WTC11 (cell line): Measurements from ENCODE around the gene RAB3B. TPM values are rescaled to one million over a fixed set of nuclear protein-coding genes. Genes with fewer than 3 reads are reported as not detected.

Experiments
- ATAC-seq: fragments of 200-7000 bp; cut with Tn5 transposase; 2 replicates; pipeline ENCODE4 v1.10.0; 2021; ENCODE audit warnings: mild to moderate bottlenecking, moderate library complexity
- CTCF ChIA-PET: fragments of 300-600 bp; sonication (Branson Sonifier 250); formaldehyde crosslinking; loops from one replicate; lab custom pipeline; 2021; ENCODE audit warnings: antibody characterized with exemption; lab: Charles Lee
- POLR2A ChIA-PET: fragments of 350-600 bp; sonication (Branson Sonifier 250); formaldehyde crosslinking; loops from one replicate; lab custom pipeline; 2021; ENCODE audit warnings: antibody characterized with exemption; lab: Charles Lee
- DNase-seq: peaks from one replicate; pipeline ENCODE4 v3.0.0; 2021; ENCODE audit warnings: low spot score
- H3K27ac Mint-ChIP-seq: 2 replicates; pipeline ENCODE4 v1.8.0; 2021; ENCODE audit warnings: mixed read lengths
- H3K27me3 Mint-ChIP-seq: 2 replicates; pipeline ENCODE4 v1.8.0; 2021; ENCODE audit warnings: low read depth, mild to moderate bottlenecking, moderate library complexity, mixed read lengths
- H3K36me3 Mint-ChIP-seq: 2 replicates; pipeline ENCODE4 v1.8.0; 2021; ENCODE audit warnings: mixed read lengths
- H3K4me1 Mint-ChIP-seq: 2 replicates; pipeline ENCODE4 v1.8.0; 2022; ENCODE audit warnings: mixed read lengths
- H3K4me3 Mint-ChIP-seq: 2 replicates; pipeline ENCODE4 v1.8.0; 2021; ENCODE audit warnings: mild to moderate bottlenecking, moderate library complexity, mixed read lengths
- H3K9me3 Mint-ChIP-seq: 2 replicates; pipeline ENCODE4 v1.8.0; 2021; ENCODE audit warnings: mixed read lengths
- AR ChIP-seq: fragments of 250-450 bp; sonication (Bioruptor Pico); IDR thresholded peaks from 2 replicates; pipeline ENCODE4 v1.9.0; 2021; ENCODE audit warnings: mild to moderate bottlenecking
- CBFB ChIP-seq: sonication (generic); formaldehyde crosslinking; IDR thresholded peaks from 2 replicates; pipeline ENCODE4 v1.8.1; 2022; ENCODE audit warnings: mild to moderate bottlenecking, low read depth, missing genetic modification reagents
- CTCF ChIP-seq: fragments of 200-600 bp; IDR thresholded peaks from 2 replicates; pipeline ENCODE4 v1.8.0; 2022; ENCODE audit warnings: antibody characterized with exemption
- FOXK1 ChIP-seq: sonication (generic); formaldehyde crosslinking; IDR thresholded peaks from 2 replicates; pipeline ENCODE4 v1.8.0; 2022; ENCODE audit warnings: mild to moderate bottlenecking, moderate library complexity, missing genetic modification reagents
- FOXP1 ChIP-seq: sonication (generic); formaldehyde crosslinking; IDR thresholded peaks from 2 replicates; pipeline ENCODE4 v1.8.0; 2022; ENCODE audit warnings: missing genetic modification reagents, mild to moderate bottlenecking, moderate library complexity, borderline replicate concordance
- GRHL2 ChIP-seq: fragments of 250-450 bp; sonication (Bioruptor Pico); IDR thresholded peaks from 2 replicates; pipeline ENCODE4 v1.8.0; 2022; ENCODE audit warnings: mild to moderate bottlenecking, moderate library complexity; ENCODE audit not compliant: insufficient replicate concordance, severe bottlenecking
- HMGA2 ChIP-seq: fragments of 250-450 bp; sonication (Bioruptor Pico); IDR thresholded peaks from 2 replicates; pipeline ENCODE4 v1.4.0; 2021; ENCODE audit warnings: mild to moderate bottlenecking, moderate library complexity
- MLX ChIP-seq: sonication (generic); formaldehyde crosslinking; IDR thresholded peaks from 2 replicates; pipeline ENCODE4 v1.8.1; 2023; ENCODE audit warnings: mild to moderate bottlenecking, missing genetic modification reagents, moderate library complexity
- NFATC4 ChIP-seq: fragments of 250-450 bp; sonication (Bioruptor Pico); IDR thresholded peaks from 2 replicates; pipeline ENCODE4 v1.9.0; 2021; ENCODE audit warnings: mild to moderate bottlenecking
- RORB ChIP-seq: fragments of 250-450 bp; sonication (Bioruptor Pico); IDR thresholded peaks from 2 replicates; pipeline ENCODE4 v1.9.0; 2021; ENCODE audit warnings: mild to moderate bottlenecking
- TCF7 ChIP-seq: sonication (generic); formaldehyde crosslinking; IDR thresholded peaks from 2 replicates; pipeline ENCODE4 v1.8.0; 2022; ENCODE audit warnings: mild to moderate bottlenecking, low read depth, missing genetic modification reagents, moderate library complexity
- TEAD1 ChIP-seq: sonication (generic); formaldehyde crosslinking; IDR thresholded peaks from 2 replicates; pipeline ENCODE4 v1.8.0; 2022; ENCODE audit warnings: mild to moderate bottlenecking, missing genetic modification reagents
- ZBTB21 ChIP-seq: sonication (generic); formaldehyde crosslinking; IDR thresholded peaks from 2 replicates; pipeline ENCODE4 v1.8.1; 2023; ENCODE audit warnings: mild to moderate bottlenecking, missing genetic modification reagents, borderline replicate concordance
- ZNF219 ChIP-seq: sonication (generic); formaldehyde crosslinking; IDR thresholded peaks from 2 replicates; pipeline ENCODE4 v1.8.0; 2023; ENCODE audit warnings: missing genetic modification reagents, mild to moderate bottlenecking, borderline replicate concordance
- ZNF396 ChIP-seq: fragments of 250-450 bp; sonication (Bioruptor Pico); IDR thresholded peaks from 2 replicates; pipeline ENCODE4 v1.8.0; 2021; ENCODE audit warnings: mild to moderate bottlenecking, moderate library complexity, borderline replicate concordance
- total RNA-seq: library from RNA; stranded (reverse); gene quantifications from 3 replicates; pipeline ENCODE4 v1.2.3, GENCODE V29; 2021
- TF ChIP-seq, protein P1 (sequence below): fragments of 250-450 bp; sonication (Bioruptor Pico); IDR thresholded peaks from 2 replicates; pipeline ENCODE4 v2.1.2; 2022; ENCODE audit warnings: mild to moderate bottlenecking, moderate library complexity
- TF ChIP-seq, protein P2 (sequence below): sonication (generic); formaldehyde crosslinking; IDR thresholded peaks from 2 replicates; pipeline ENCODE4 v1.8.0; 2023; ENCODE audit warnings: missing genetic modification reagents
- TF ChIP-seq, protein P3 (sequence below): sonication (generic); formaldehyde crosslinking; IDR thresholded peaks from 2 replicates; pipeline ENCODE4 v1.8.1; 2022; ENCODE audit warnings: mild to moderate bottlenecking, missing genetic modification reagents, moderate library complexity, borderline replicate concordance
- TF ChIP-seq, protein P4 (sequence below): sonication (generic); formaldehyde crosslinking; IDR thresholded peaks from 2 replicates; pipeline ENCODE4 v1.8.0; 2022; ENCODE audit warnings: mild to moderate bottlenecking, missing genetic modification reagents
- TF ChIP-seq, protein P5 (sequence below): sonication (generic); formaldehyde crosslinking; IDR thresholded peaks from 2 replicates; pipeline ENCODE4 v1.8.0; 2022; ENCODE audit warnings: mild to moderate bottlenecking, missing genetic modification reagents
- TF ChIP-seq, protein P6 (sequence below): fragments of 250-450 bp; sonication (Bioruptor Pico); IDR thresholded peaks from 2 replicates; pipeline ENCODE4 v1.8.0; 2021; ENCODE audit warnings: mild to moderate bottlenecking

The RAB3B gene
- total RNA-seq, 1 experiment from 2014 or later, result 36.9 TPM

DNA sequence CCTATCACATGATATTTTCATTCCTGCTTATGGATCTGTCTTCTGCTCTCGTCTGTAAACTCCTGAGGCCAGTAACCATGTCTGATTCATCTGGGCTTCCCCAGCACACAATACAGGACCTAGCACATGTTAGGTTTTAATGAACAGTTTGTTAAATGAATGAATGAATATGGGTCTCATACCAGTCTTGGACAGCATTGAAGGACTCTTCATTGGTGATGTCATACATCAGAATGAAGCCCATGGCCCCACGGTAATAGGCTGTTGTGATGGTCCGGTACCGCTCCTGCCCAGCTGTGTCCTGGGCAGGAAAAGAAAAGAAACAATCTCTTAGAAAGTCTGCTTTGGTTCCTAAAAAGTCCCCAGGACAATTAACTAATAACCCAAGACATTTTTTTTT, 53.4 kb downstream of the RAB3B start:
- H3K4me3 Mint-ChIP-seq, result no peak overlapping the region
- 0 out of 2 replicates have a peak overlapping the region, but pooled peaks have one; percentile 75 for H3K27ac Mint-ChIP-seq
- ChIA-PET CTCF (no interaction called here), POLR2A (no interaction called here)
- no peak for ATAC-seq
- H3K27me3 Mint-ChIP-seq, result no peaks in the 10 kb centered on the region
- H3K36me3 Mint-ChIP-seq, result peaks cover 40% of the 10 kb centered on the region
- DNase-seq, result no peak
- H3K4me1 Mint-ChIP-seq, result no peaks in the 10 kb centered on the region
- peaks cover 13% of the 10 kb centered on the region for H3K9me3 Mint-ChIP-seq
- TF ChIP-seq, protein P1, sequence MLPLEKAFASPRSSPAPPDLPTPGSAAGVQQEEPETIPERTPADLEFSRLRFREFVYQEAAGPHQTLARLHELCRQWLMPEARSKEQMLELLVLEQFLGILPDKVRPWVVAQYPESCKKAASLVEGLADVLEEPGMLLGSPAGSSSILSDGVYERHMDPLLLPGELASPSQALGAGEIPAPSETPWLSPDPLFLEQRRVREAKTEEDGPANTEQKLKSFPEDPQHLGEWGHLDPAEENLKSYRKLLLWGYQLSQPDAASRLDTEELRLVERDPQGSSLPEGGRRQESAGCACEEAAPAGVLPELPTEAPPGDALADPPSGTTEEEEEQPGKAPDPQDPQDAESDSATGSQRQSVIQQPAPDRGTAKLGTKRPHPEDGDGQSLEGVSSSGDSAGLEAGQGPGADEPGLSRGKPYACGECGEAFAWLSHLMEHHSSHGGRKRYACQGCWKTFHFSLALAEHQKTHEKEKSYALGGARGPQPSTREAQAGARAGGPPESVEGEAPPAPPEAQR (CRISPR knock-in tag), result no peak
- TF ChIP-seq, protein P2, sequence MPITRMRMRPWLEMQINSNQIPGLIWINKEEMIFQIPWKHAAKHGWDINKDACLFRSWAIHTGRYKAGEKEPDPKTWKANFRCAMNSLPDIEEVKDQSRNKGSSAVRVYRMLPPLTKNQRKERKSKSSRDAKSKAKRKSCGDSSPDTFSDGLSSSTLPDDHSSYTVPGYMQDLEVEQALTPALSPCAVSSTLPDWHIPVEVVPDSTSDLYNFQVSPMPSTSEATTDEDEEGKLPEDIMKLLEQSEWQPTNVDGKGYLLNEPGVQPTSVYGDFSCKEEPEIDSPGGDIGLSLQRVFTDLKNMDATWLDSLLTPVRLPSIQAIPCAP (CRISPR knock-in tag), result no peak
- TF ChIP-seq AR (CRISPR knock-in tag) (no peak), HMGA2 (CRISPR knock-in tag) (no peak), FOXK1 (CRISPR knock-in tag) (no peak), ZBTB21 (no peak)
- TF ChIP-seq, all 79 proteins: peak for 0

DNA sequence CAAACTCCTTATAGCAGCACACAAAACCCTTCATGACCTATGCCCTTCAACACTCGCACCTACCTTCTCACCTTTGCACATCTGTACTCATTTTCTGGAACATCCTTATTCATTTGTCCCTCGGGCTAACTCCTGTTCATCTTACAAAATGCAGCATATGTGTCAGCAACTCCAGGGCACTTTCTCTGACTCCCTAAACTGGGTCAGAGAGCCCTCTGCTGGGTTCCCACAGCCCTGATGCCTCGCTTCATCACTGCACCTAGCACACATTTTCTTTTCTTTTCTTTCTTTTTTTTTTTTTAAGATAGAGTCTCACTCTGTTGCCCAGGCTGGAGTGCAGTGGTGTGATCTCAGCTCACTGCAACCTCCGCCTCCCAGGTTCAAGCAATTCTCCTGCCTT, 54.0 kb downstream of the RAB3B start:
- Mint-ChIP-seq H3K4me3 (no peak overlapping the region), H3K27me3 (no peaks in the 10 kb centered on the region), H3K4me1 (peaks cover 2% of the 10 kb centered on the region), H3K9me3 (peaks cover 7% of the 10 kb centered on the region), H3K36me3 (peaks cover 40% of the 10 kb centered on the region), H3K27ac (peak overlapping the region; percentile 4; the same call in 1 of the 2 replicates)
- DNase-seq, result no peak
- ChIA-PET POLR2A (no interaction called here), CTCF (no interaction called here)
- TF ChIP-seq CBFB, result no peak
- TF ChIP-seq, protein P3, sequence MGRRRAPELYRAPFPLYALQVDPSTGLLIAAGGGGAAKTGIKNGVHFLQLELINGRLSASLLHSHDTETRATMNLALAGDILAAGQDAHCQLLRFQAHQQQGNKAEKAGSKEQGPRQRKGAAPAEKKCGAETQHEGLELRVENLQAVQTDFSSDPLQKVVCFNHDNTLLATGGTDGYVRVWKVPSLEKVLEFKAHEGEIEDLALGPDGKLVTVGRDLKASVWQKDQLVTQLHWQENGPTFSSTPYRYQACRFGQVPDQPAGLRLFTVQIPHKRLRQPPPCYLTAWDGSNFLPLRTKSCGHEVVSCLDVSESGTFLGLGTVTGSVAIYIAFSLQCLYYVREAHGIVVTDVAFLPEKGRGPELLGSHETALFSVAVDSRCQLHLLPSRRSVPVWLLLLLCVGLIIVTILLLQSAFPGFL (CRISPR knock-in tag), result no peak
- no peak for TF ChIP-seq ZNF396 (CRISPR knock-in tag)
- TF ChIP-seq, protein P4, sequence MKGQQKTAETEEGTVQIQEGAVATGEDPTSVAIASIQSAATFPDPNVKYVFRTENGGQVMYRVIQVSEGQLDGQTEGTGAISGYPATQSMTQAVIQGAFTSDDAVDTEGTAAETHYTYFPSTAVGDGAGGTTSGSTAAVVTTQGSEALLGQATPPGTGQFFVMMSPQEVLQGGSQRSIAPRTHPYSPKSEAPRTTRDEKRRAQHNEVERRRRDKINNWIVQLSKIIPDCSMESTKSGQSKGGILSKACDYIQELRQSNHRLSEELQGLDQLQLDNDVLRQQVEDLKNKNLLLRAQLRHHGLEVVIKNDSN (CRISPR knock-in tag), result no peak
- TF ChIP-seq TEAD1 (CRISPR knock-in tag), result no peak
- TF ChIP-seq ZNF219 (CRISPR knock-in tag), result no peak
- TF ChIP-seq TCF7 (CRISPR knock-in tag), result no peak
- TF ChIP-seq, protein P5, sequence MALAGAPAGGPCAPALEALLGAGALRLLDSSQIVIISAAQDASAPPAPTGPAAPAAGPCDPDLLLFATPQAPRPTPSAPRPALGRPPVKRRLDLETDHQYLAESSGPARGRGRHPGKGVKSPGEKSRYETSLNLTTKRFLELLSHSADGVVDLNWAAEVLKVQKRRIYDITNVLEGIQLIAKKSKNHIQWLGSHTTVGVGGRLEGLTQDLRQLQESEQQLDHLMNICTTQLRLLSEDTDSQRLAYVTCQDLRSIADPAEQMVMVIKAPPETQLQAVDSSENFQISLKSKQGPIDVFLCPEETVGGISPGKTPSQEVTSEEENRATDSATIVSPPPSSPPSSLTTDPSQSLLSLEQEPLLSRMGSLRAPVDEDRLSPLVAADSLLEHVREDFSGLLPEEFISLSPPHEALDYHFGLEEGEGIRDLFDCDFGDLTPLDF (CRISPR knock-in tag), result no peak
- TF ChIP-seq FOXP1 (CRISPR knock-in tag), result no peak
- TF ChIP-seq CTCF, result no peak
- TF ChIP-seq RORB (CRISPR knock-in tag), result no peak
- TF ChIP-seq FOXK1 (CRISPR knock-in tag), result no peak
- no peak for TF ChIP-seq MLX (CRISPR knock-in tag)
- TF ChIP-seq, protein P6, sequence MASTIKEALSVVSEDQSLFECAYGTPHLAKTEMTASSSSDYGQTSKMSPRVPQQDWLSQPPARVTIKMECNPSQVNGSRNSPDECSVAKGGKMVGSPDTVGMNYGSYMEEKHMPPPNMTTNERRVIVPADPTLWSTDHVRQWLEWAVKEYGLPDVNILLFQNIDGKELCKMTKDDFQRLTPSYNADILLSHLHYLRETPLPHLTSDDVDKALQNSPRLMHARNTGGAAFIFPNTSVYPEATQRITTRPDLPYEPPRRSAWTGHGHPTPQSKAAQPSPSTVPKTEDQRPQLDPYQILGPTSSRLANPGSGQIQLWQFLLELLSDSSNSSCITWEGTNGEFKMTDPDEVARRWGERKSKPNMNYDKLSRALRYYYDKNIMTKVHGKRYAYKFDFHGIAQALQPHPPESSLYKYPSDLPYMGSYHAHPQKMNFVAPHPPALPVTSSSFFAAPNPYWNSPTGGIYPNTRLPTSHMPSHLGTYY (CRISPR knock-in tag), result no peak
- no peak for TF ChIP-seq NFATC4 (CRISPR knock-in tag)
- TF ChIP-seq GRHL2 (CRISPR knock-in tag), result no peak
- no peak for ATAC-seq
